Muscle of arm (tissue), 12 donors: ENCODE data around the gene HDHD5. TPM values are rescaled to one million over a fixed set of nuclear protein-coding genes. Genes with fewer than 3 reads are reported as not detected.
"Not testable (repeated sequence)": the region's sequence is repeated elsewhere in the genome, so short reads cannot be mapped to it uniquely, and the experiment has no call there.

ENCODE experiments used
- DNase-seq: peaks from one replicate; pipeline ENCODE4 v3.0.0-alpha.2; 2013
- polyA plus RNA-seq, 12 donors: library from polyadenylated mRNA; unstranded; fragments of 120-200 nt; gene quantifications; one replicate each; pipeline ENCODE4 v1.2.1, GENCODE V29; 2013; ENCODE audit not compliant: insufficient read length in 12 of 12

HDHD5 gene
- polyA plus RNA-seq, 12 donors = 26.9 to 44.2 (median 38.5) TPM; not detected in 1

GRCh38 chr22:17159504-17159951 lies 451 bp upstream of the HDHD5 start:
- DNase-seq = no peak

DNA sequence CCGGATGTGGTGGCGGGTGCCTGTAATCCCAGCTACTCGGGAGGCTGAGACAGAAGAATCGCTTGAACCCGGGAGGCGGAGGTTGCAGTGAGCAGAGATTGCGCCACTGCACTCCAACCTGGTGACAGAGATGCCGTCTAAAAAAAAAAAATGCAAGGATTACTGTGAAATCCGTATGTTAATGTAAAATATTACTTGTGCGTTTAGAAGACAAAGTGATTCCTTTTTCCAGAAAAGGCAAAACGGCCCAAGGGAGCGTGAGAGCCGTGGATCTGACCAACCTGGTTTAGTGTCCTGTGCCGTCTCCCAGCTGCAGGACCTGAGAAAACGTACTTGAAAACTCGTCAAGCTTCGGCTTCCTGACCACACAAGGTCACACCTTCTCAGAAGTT lies 905 bp downstream of the HDHD5 start:
- DNase-seq = no peak

DNA sequence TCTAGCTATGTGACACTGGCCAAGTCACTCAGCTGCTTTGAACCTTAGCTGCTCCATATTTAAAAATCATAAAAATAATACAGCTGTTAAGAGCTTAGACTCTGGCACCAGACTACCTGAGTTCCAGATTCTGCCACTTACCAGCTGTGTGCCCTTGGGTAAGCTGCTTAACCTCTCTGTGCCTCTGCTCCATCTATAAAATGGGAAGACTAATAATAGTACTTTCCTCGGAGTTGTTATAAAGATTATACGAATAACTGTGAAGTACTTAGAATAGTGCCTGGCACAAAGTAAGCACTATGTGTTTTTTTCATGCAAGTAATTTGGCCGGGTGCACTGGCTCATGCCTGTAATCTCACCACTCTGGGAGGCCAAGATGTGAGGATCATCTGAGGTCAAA lies 1.4 kb downstream of the HDHD5 start:
- DNase-seq = no peak

DNA sequence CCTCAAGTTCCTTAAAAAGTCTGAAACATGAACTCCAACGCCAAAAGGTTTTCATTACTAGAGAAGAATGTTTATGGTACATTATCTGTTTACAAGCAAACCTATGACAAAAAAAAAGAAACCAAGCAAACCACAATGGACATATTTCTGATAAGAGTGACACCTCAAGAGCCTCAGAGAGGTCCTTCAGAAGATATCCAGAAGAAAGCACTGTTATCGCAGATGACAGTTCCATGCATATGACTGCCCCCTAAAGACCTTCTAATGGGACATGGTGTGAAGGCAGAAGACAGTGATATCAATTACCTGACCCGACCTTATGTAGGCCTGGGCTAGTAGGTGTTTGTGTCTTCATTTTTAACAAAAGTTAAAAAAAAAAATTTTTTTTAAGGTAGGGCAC lies 3.1 kb downstream of the HDHD5 start:
- no peak for DNase-seq

GRCh38 chr22:17152971-17153370 lies 6.1 kb downstream of the HDHD5 start:
- DNase-seq = no peak

GRCh38 chr22:17152340-17152739 lies 6.7 kb downstream of the HDHD5 start:
- no peak for DNase-seq

GRCh38 chr22:17149076-17149815 lies 9.8 kb downstream of the HDHD5 start:
- DNase-seq = no peak

GRCh38 chr22:17147458-17147857 lies 11.6 kb downstream of the HDHD5 start:
- not testable (repeated sequence) for DNase-seq

DNA sequence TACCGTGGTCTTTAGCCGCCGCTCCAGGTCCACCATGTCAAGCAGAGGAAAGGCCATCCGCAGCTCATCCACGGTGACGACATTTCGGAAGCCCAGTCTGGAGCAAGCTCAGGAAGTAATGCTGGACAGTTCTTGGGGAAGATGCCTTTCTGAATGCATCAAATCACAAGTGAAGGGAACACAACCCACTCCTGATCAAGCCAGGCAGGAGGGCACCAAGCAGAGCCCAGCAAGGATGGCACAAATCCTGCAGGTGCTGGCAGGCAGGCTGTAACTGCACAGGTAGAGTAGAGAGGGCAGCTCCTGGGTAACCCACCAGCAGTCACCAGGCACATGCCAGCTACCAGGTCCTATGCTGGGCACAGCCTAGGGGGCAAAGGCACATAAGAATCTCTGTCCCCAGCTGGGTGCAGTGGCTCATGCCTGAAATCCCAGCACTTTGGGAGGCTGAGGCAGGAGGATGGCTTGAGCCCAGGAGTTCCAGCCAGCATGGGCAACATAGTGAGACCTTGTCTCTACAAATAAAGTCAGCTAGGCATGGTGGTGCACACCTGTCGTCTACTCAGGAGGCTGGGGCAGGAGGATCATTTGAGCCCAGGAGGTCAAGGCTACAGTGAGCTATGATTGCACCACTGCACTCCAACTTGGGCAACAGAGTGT lies 13.9 kb downstream of the HDHD5 start:
- no peak for DNase-seq

GRCh38 chr22:17143826-17144225 lies 15.3 kb downstream of the HDHD5 start:
- DNase-seq = no peak

GRCh38 chr22:17143101-17143500 lies 16.0 kb downstream of the HDHD5 start:
- no peak for DNase-seq

GRCh38 chr22:17140826-17141766 lies 18.0 kb downstream of the HDHD5 start:
- no peak for DNase-seq

GRCh38 chr22:17140022-17140421 lies 19.1 kb downstream of the HDHD5 start:
- no peak for DNase-seq

DNA sequence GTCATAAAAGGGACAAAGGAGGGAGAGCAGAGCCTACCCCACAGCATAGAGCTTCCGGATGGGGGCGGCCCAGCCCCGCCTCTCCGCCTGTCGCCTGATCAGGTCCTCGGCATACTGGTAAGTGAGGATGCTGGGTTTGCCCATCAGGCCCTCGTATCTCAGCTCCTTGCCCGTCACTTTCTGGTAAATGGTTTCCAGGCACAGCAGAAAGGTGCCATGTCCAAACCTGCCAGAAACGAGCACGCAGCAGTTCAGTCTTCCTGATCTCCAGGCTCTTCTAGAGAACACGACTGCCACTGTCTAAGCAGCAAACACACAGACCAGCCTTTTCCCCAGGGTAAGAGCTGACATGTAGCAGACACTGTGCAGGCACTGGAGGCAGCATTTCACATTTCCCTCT lies 20.6 kb downstream of the HDHD5 start:
- DNase-seq = no peak

GRCh38 chr22:17137861-17138425 lies 21.1 kb downstream of the HDHD5 start:
- no peak for DNase-seq

- no peak for DNase-seq
Observed at GRCh38 chr22:17137170-17137569, 21.9 kb downstream of the HDHD5 start.

DNA sequence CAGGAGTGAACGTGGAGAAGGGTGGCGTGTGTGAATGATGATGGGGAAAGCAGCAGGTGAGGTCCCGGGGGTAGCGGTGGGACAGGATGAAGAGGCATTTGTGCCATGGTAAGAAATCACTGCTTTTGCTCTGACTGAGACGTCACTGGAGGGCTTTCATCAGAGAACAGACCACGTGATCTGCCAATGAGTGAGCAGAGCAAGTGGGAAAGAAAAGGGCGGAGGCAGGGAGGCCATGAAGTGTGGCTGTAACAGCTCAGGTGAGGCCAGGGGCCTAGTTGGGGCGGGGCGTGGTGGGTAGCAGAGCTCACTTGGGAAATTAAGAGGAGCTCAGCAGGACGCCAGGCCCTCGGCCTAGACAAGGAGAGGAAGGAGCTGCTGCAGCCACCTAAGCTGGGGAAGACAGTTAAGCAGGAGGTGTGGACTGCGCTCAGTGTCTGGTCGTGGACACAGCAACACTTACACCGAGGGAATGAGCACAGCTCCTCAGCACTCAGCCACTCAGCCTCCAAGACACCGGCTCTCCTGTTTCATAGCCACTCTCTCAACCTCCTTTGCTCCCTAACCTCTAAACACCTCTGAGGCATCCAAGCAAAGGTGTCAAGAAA lies 23.8 kb downstream of the HDHD5 start:
- no peak for DNase-seq

DNA sequence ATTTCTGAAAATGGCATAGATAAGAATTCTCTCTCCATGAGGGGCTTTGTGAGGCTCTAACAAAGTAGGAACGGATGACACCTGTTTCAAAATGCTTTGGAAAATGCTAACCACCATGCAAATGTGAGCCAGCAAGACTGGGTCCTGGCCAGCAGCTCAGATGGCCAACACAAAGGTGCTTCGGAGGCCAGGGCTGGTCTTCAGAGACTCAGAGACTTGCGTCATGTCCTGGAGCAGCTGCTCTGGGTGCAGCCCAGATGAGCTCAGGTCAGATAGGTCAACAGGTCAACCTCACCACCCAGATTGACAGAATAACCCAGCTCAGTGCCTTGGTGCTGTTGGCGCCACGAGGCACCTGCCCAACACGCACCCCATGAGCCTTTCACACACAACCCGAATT lies 25.9 kb downstream of the HDHD5 start:
- DNase-seq = no peak

GRCh38 chr22:17132112-17132511 lies 27.0 kb downstream of the HDHD5 start:
- DNase-seq = no peak

GRCh38 chr22:17131686-17132085 lies 27.4 kb downstream of the HDHD5 start:
- DNase-seq = no peak

- no peak for DNase-seq
Observed at GRCh38 chr22:17130199-17130598, 28.9 kb downstream of the HDHD5 start.
